Measurements from ENCODE around the gene LOXL1. TPM values are rescaled to one million over a fixed set of nuclear protein-coding genes. Genes with fewer than 3 reads are reported as not detected.

Gene LOXL1
- polyA plus RNA-seq, 1 donor from 2014 or later = 2.1 TPM

- H3K27ac ChIP-seq (ENCODE audit: low read length) = no peak overlapping the region
- no peak for TF ChIP-seq RAD21 (conservative IDR thresholded peaks at IDR 0.05)
- TF ChIP-seq TAF1 (IDR thresholded peaks at IDR 0.05; ENCODE audit: low read depth) = no peak
- no peak for TF ChIP-seq MXI1 (conservative IDR thresholded peaks at IDR 0.05; ENCODE audit: poor library complexity, severe bottlenecking)
These were observed 16.6 kb upstream of the LOXL1 start for GRCh38 chr15:73909651-73910050.

GRCh38 chr15:73910522-73911303, 15.5 kb upstream of the LOXL1 start:
- Histone ChIP-seq H3K27me3 (ENCODE audit: insufficient read depth, low read depth, low read length) (no peaks in the 10 kb centered on the region), H3K9ac (ENCODE audit: low read length) (no peak overlapping the region), H3K9me3 (ENCODE audit: low read length) (no peaks in the 10 kb centered on the region), H3K79me2 (replicated peaks; ENCODE audit: insufficient read depth, low read length) (no peaks in the 10 kb centered on the region), H3K4me3 (ENCODE audit: low read length) (no peak overlapping the region), H3K36me3 (ENCODE audit: insufficient read depth, low read length) (no peaks in the 10 kb centered on the region), H3K4me2 (ENCODE audit: low read length) (no peak overlapping the region), H4K20me1 (ENCODE audit: insufficient read depth) (no peaks in the 10 kb centered on the region), H3K27ac (ENCODE audit: low read length) (no peak overlapping the region), H3K9me2 (ENCODE audit: insufficient read depth, low read length) (no peaks in the 10 kb centered on the region), H3F3A (ENCODE audit: insufficient read depth, low read length, poor library complexity, severe bottlenecking) (no peaks in the 10 kb centered on the region), H2AFZ (ENCODE audit: low read depth, low read length) (no peak overlapping the region)
- TF ChIP-seq RAD21 (conservative IDR thresholded peaks at IDR 0.05) (no peak), EZH2 (IDR thresholded peaks at IDR 0.05; ENCODE audit: borderline replicate concordance, insufficient read depth, low read length, poor library complexity, severe bottlenecking) (no peak), SMC3 (conservative IDR thresholded peaks at IDR 0.05; ENCODE audit: poor library complexity) (no peak), POLR2AphosphoS5 (IDR thresholded peaks at IDR 0.05) (no peak), MXI1 (conservative IDR thresholded peaks at IDR 0.05; ENCODE audit: poor library complexity, severe bottlenecking) (no peak), TAF1 (IDR thresholded peaks at IDR 0.05; ENCODE audit: low read depth) (no peak), CTCF (IDR thresholded peaks at IDR 0.05; ENCODE audit: poor library complexity, severe bottlenecking) (no peak), EP300 (conservative IDR thresholded peaks at IDR 0.05; ENCODE audit: poor library complexity, severe bottlenecking) (no peak)
- TF ChIP-seq, protein P1, sequence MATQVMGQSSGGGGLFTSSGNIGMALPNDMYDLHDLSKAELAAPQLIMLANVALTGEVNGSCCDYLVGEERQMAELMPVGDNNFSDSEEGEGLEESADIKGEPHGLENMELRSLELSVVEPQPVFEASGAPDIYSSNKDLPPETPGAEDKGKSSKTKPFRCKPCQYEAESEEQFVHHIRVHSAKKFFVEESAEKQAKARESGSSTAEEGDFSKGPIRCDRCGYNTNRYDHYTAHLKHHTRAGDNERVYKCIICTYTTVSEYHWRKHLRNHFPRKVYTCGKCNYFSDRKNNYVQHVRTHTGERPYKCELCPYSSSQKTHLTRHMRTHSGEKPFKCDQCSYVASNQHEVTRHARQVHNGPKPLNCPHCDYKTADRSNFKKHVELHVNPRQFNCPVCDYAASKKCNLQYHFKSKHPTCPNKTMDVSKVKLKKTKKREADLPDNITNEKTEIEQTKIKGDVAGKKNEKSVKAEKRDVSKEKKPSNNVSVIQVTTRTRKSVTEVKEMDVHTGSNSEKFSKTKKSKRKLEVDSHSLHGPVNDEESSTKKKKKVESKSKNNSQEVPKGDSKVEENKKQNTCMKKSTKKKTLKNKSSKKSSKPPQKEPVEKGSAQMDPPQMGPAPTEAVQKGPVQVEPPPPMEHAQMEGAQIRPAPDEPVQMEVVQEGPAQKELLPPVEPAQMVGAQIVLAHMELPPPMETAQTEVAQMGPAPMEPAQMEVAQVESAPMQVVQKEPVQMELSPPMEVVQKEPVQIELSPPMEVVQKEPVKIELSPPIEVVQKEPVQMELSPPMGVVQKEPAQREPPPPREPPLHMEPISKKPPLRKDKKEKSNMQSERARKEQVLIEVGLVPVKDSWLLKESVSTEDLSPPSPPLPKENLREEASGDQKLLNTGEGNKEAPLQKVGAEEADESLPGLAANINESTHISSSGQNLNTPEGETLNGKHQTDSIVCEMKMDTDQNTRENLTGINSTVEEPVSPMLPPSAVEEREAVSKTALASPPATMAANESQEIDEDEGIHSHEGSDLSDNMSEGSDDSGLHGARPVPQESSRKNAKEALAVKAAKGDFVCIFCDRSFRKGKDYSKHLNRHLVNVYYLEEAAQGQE (IDR thresholded peaks at IDR 0.05; ENCODE audit: borderline replicate concordance) = no peak

More at GRCh38 chr15:73909651-73910050, 16.6 kb upstream of the LOXL1 start:
- no peak overlapping the region for H3K4me2 ChIP-seq (ENCODE audit: low read length)
- H3K79me2 ChIP-seq (replicated peaks; ENCODE audit: insufficient read depth, low read length) = no peaks in the 10 kb centered on the region
- no peaks in the 10 kb centered on the region for H3K27me3 ChIP-seq (ENCODE audit: insufficient read depth, low read depth, low read length)
- H3F3A ChIP-seq (ENCODE audit: insufficient read depth, low read length, poor library complexity, severe bottlenecking) = no peaks in the 10 kb centered on the region
- H3K9ac ChIP-seq (ENCODE audit: low read length) = no peak overlapping the region
- no peaks in the 10 kb centered on the region for H3K9me2 ChIP-seq (ENCODE audit: insufficient read depth, low read length)
- no peak overlapping the region for H3K4me3 ChIP-seq (ENCODE audit: low read length)
- no peak overlapping the region for H2AFZ ChIP-seq (ENCODE audit: low read depth, low read length)
- no peaks in the 10 kb centered on the region for H4K20me1 ChIP-seq (ENCODE audit: insufficient read depth)
- H3K36me3 ChIP-seq (ENCODE audit: insufficient read depth, low read length) = no peaks in the 10 kb centered on the region
- H3K9me3 ChIP-seq (ENCODE audit: low read length) = no peaks in the 10 kb centered on the region
